Measurements from ENCODE around the gene SIPA1.
"Not testable (repeated sequence)": the region's sequence is repeated elsewhere in the genome, so short reads cannot be mapped to it uniquely, and the experiment has no call there.

The SIPA1 gene

DNA sequence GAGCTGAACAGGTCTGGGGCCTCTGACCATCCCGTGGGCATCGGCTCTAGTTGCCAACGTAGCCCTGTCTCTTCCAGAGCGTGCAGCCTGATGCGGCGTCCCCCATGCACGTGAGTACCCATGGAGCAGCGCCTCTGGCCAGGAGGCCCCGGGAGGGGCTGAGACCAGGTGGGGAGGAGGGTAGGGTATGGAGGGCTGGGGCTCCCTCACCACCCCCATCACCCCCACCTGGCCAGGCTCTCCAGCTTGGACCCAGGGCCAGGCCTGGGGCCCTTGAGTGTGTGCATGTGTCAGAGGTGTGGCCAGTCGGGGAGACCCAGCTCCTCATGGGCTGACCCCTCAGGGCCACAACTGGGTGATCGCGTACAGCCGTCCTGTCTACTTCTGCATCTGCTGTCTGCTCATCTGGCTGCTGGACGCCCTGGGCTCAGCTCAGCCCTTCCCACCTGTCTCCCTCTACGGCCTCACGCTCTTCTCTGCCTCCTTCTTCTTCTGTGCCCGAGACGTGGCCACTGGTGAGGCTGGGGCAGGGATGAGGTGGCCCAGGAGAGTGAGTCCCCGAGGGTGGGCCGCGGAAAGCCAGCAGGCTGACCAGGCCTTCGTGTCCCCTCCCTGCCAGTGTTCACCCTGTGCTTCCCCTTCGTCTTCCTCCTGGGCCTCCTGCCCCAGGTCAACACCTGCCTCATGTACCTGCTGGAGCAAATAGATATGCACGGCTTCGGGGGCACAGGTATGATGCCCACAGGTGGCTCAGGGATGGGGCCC is 13.9 kb upstream of the SIPA1 start:
- DNase-seq, result no peak

DNA sequence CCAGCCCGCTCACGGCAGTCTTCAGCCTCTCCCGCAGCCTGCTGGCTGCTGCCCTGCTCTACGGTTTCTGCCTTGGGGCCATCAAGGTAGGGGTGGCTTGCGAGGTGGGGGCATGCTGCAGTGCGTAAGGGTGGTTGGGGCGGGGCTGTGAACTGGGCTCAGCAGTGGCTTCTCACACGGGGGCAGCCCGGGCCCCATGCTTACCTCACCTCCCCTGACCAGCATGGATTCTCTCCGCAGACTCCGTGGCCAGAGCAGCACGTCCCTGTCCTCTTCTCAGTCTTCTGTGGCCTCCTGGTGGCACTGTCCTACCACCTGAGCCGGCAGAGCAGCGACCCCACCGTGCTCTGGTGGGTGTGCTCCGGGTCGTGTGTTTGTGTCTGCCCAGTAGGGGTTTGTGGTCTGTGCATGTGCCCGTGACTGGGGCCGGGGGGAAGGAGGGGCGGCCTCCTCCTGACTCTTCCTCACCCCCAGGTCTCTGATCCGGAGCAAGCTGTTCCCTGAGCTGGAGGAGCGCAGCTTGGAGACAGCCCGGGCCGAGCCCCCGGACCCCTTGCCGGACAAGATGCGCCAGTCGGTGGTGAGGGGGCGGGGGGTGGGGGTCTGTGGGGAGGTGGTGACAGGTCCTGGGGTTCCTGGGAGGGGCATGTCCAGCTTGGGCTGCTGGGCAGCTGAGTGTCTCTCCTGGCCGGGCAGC is 12.8 kb upstream of the SIPA1 start:
- no peak for DNase-seq

DNA sequence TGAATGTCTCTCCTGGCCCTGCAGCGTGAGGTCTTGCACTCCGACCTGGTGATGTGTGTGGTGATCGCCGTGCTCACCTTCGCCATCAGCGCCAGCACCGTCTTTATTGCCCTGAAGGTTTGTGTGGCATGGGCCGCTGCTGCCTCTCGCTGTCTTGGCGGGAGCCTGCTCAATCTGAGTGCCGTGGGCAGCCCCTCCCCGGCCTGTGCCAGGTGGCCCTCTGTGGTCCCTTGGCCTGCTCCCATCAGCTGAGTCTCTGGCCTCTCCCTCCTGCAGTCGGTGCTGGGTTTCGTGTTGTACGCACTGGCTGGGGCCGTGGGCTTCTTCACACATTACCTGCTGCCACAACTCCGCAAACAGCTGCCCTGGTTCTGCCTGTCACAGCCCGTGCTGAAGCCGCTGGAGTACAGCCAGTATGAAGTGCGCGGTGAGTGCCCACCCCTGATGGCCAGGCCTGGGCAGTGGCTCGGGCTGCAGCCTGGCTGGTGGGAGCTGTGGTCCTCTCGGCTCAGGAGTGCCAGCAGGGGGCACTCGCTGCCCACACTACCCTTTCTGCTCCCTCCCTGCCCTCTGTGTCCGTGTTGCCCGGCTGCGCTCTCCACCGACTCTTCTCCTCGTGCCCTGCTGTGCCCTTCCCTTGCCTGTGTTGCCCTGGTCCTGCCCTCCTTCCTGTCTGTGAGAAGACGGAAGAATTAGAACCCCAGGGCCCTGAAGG is 12.1 kb upstream of the SIPA1 start:
- no peak for DNase-seq

DNA sequence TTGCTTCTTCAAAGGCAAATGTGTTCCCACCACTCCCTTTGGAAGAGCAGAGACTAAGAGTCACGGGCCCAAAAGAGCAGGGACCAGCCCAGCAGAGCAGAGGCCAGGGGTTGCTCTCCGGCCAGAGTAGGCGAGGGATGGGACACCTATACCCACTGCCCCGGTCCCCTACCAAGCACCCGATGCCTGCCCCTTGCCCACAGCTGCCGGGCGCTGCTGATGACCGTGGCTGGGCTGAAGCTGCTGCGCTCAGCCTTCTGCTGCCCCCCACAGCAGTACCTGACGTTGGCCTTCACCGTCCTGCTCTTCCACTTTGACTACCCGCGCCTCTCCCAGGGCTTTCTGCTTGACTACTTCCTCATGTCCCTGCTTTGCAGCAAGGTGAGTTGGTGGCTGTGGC is 10.7 kb upstream of the SIPA1 start:
- DNase-seq, result no peak

DNA sequence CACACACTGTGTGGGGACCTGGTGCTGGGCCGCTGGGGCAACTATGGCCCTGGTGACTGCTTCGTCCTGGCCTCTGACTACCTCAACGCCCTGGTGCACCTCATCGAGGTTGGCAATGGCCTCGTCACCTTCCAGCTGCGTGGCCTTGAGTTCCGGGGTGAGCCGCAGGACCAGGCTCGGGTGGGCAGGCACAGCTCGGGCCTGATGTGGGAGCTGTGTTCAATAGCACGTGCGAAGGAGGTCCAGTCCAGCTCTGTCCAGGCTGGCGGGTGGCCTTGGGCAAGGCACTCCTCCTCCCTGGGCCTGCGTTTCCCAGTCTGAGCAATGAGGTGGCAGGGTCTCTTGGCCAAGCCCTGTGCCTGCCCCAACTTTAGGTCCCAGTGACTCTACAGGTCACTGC is 8.3 kb upstream of the SIPA1 start:
- no peak for DNase-seq

DNA sequence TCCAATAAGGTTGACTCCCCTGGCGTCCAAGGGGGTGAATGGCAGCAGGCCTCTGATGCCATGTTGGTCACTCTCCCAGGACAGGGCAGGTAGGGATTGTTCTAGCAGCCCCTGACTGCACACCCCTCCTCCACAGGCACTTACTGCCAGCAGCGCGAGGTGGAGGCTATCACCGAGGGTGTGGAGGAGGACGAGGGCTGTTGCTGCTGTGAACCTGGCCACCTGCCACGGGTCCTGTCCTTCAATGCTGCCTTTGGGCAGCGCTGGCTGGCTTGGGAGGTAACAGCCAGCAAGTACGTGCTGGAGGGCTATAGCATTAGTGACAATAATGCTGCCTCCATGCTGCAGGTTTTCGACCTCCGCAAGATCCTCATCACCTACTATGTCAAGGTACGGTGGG is 7.7 kb upstream of the SIPA1 start:
- DNase-seq, result no peak

DNA sequence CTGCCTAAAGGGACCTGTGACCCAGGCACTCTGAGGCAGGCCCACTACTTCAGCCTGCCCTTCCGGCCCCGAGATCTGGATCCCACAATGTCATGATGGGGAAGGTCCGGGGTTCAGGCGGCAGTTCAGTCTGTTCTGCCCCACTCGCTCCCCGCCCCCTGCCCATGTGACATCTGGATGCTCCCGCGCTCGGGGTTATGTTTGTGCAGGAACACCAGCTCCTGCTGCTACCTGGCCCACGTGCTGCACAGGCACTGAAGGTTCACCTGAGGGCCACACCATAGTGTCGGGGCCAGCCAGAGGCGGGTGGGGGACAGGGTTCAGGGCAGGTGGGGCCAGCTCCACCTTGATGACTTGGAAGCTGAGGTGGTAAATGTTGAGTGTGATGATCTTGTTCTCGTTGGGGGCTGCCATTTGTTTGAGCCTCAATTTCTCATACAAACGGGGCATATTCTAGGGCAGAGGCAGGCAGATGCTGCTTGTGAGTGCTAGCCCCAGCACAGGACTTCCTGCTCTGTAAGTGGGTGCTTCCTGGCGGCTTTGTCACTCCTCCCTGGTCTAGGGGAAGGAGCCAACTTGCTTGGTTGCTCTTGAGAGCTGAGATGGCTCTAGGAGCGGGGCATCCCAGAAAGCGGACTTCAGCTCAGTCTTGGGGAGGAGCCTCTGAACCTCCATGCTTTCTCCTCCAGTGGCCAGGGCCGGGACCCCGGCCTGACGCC is 4.4 kb upstream of the SIPA1 start:
- no peak for DNase-seq

DNA sequence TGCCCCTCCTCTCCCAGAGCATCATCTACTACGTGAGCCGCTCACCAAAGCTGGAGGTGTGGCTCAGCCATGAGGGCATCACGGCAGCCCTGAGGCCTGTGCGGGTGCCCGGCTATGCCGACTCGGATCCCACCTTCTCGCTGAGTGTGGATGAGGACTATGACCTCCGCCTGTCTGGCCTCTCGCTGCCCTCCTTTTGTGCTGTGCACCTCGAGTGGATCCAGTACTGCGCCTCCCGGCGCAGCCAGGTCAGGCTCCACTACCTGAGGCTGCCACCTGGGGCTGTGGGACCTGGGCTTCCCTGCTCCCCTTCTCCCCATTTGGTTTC is 3.8 kb upstream of the SIPA1 start:
- DNase-seq, result no peak

DNA sequence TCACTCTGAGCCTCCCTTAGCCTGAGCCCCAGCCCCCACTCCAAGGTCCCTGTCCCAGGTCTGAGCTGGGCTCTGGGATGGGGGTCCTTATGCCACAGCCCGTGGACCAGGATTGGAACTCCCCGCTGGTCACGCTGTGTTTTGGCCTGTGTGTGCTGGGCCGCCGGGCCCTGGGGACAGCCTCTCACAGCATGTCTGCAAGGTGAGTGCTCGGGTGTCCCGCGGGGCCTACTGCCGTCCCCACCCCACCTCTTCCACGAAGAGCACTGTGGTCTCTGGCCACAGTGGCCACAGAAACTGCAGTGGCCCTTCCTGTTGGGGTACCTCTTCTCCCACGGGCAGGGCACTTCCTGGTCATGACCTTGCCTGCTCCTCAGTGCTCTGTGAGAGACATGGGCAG is 3.5 kb upstream of the SIPA1 start:
- DNase-seq, result no peak

DNA sequence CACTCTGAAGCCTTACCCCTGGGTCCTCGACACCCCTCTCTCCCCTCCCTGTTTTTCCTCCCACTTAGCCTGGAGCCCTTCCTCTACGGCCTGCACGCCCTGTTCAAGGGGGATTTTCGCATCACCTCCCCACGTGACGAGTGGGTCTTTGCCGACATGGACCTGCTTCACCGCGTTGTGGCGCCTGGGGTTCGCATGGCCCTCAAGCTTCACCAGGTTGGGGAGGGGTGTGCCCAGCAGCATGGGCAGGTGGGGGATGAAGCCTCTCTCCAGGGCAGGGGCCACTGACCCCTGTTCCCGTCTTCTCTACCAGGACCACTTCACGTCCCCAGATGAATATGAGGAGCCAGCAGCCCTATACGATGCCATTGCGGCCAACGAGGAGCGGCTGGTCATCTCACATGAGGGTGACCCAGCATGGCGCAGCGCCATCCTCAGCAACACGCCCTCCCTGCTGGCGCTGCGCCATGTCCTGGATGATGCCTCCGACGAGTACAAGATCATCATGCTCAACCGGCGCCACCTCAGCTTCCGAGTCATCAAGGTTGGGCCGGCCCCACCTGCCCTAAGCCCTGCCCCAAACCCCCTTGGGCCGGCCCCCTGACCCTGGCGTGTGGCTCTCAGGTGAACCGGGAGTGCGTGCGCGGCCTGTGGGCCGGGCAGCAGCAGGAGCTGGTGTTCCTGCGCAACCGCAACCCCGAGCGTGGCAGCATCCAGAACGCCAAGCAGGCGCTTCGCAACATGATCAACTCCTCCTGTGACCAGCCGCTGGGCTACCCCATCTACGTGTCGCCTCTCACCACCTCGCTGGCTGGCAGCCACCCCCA is 2.8 kb upstream of the SIPA1 start:
- no peak for DNase-seq

DNA sequence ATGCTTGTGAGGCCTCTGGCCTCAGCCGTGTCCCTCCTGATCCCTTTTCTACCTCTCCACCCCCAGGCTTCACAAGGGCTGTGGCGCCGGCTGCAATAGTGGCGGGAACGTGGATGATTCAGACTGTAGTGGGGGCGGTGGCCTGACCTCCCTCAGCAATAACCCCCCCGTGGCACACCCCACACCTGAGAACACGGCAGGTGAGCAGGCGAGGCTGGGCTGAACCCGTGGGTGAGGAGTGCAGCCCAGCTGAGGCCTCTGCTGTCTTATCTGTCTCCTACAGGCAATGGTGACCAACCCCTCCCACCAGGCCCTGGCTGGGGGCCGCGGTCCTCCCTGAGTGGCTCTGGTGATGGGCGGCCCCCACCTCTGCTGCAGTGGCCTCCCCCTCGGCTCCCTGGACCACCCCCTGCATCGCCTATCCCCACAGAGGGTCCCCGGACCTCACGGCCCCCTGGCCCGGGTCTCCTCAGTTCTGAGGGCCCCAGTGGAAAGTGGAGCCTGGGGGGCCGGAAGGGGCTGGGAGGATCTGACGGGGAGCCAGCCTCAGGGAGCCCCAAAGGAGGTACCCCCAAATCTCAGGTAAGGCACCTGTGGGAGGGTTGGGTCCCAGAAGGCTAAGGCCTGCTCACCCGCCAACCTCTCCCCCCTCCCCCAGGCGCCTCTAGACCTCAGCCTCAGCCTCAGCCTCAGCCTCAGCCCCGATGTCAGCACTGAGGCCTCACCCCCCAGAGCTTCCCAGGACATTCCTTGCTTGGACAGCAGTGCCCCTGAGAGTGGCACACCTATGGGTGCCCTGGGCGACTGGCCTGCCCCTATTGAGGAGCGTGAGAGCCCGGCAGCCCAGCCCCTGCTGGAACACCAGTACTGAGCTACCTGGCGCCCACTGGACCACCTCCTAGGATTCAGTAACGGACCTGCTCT is 1.5 kb upstream of the SIPA1 start:
- DNase-seq, result no peak

DNA sequence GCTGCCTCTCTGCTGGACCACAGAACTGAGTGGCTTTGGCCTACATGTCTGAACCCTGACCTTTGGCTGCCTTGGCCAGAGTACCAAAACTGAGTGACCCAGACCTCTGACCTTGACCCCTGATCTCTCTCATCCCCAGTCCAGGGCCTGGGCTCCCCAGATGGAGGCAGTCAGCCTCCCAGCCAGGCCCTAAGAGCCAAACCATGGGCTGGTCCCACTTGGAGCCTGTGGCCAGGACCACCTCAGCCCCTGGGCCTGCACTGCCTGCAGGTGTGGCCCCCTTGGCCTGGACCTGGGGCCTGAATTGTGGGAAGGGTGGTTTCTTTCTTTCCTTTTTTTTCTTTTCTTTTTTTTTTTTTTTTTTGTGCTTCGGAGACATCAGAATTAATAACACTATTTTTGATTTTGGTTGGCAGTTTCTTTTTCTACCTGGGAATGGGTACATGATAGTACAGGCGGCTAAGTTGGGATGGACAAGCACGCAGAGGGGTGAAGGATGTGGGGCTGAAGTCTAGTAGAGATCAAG is 806 bp upstream of the SIPA1 start:
- no peak for DNase-seq

DNA sequence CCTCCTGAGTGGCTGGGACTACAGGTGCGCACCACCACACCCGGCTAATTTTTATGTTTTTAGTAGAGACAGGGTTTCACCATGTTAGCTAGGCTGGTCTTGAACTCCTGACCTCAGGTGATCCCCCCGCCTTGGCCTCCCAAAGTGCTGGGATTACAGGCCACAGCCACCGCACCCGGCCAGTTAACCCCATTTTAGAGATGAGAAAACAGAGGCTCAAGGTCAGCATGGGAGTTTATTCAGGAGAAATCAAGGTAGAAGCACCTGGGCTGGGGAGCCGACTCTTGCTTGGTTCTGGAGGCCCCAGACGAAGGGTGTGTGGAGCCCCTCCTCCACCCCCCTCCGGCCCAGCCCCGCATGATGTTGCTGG is 1.3 kb downstream of the SIPA1 start:
- DNase-seq, result not testable (repeated sequence)

DNA sequence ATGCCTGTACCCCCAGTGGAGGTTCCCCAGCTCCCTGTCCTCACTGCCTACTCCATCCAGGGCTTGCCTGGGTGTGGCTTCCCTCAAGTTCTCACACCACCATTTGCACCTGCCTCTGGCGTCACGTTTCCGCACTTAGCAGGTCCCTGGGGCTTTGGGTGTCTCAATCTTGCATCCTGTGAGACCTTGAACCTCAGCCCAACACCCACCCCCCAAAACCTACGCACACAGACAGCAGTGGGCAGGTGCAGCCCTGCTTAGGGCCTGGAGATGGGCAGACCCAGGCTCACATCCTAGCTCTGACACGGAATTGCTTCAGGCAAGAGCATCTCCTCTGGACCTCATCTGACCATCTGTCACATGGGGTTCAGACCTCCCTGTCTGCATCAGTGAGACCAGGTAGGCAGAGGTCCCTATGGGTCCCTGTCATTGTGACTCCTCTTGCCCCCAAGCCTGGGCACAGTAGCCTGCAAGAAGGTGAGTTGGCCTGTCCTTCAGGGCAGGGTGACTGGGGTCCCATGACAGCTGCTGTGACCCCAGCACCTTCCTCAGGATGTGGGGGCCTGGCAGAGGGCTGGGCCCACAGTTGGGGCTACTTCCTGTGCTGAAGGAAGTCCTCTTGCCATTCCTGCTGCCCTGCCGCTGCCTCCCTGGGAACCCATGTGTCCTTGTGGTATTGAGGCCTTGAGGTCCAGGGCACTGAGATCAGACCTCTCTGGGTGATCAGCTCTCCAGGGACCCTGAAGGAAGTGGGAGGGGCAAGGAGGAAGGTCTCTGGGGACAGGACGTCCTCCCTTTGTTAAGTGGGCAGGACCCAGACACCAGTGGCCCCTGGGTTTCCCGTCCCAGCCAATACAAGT is 2.0 kb downstream of the SIPA1 start:
- DNase-seq, result no peak

DNA sequence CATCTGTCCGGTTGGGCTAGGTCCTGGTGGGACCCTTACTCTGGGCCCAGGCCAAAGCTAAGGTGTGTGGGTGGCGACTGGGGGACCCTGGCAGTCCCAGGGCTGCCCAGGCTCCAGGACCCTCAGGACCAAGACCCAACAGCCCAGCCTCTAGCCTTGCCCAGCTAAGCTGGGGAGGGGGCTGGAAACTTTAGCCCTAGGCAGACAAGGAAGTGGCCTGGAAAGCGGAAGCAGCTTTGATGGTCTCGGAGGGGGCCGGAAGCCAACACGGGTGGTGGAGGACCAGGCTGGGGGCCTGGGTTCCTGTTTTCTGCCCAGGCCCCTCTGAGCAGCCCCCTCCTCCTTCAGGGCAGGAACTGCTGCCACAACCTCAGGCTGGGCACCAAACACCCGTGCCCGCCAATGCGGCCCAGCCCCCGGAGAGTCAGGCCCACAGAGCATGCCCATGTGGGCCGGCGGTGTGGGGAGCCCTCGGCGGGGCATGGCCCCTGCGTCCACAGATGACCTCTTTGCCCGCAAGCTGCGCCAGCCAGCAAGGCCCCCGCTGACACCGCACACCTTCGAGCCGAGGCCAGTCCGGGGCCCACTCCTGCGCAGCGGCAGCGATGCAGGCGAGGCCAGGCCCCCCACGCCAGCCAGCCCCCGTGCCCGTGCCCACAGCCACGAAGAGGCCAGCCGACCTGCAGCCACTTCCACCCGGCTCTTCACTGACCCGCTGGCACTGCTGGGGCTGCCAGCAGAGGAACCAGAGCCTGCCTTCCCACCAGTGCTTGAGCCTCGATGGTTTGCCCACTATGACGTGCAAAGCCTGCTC is 2.8 kb downstream of the SIPA1 start:
- no peak for DNase-seq

DNA sequence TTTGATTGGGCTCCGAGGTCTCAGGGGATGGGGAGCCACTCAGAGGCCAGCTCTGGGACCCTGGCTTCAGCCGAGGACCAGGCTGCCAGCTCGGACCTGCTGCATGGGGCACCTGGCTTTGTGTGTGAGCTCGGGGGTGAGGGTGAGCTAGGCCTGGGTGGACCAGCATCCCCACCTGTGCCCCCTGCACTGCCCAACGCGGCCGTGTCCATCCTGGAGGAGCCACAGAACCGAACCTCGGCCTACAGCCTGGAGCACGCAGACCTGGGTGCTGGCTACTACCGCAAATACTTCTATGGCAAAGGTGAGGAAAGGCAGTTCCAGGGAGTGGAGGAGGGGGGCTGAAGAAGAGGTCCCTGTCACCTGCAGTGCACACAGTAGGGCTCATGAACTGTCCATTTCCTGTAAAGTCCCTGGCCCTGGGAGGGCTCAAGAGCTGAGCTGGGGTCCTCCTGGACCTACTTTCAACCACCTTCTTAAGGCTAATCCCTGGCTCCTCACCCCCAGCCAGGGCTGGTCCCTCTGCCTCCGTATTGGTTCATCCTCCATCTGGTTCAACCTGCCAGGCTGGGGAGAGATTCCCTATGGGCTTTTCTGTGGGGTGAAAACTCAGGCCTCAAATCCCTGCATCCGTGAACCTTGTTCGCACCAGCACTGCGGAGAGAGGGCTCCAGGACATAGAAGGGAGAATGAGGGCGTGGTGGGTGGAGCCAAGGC is 3.6 kb downstream of the SIPA1 start:
- DNase-seq, result no peak

DNA sequence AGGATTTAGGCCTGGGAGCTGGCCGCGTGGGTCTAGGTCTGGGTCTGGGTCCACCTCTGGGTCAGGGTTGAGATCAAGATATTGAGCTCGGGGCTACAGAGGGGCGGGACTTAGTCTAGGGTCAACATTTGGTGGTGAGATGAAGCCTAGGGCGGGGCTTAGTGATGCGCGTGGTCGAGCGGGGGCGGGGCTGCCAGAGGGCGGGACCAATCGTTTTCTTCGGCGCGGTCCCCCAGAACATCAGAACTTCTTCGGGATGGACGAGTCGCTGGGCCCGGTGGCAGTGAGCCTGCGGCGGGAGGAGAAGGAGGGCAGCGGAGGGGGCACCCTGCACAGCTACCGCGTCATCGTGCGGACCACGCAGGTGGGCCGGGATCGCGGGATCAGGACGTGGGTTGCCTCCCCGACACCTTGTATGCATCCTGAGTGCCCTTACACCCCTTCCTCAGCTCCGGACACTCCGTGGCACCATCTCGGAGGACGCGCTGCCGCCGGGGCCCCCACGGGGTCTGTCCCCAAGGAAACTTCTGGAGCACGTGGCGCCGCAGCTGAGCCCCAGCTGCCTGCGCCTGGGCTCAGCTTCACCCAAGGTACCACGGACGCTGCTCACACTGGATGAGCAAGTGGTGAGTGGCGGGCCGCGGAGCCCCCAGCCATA is 4.2 kb downstream of the SIPA1 start:
- DNase-seq, result no peak

DNA sequence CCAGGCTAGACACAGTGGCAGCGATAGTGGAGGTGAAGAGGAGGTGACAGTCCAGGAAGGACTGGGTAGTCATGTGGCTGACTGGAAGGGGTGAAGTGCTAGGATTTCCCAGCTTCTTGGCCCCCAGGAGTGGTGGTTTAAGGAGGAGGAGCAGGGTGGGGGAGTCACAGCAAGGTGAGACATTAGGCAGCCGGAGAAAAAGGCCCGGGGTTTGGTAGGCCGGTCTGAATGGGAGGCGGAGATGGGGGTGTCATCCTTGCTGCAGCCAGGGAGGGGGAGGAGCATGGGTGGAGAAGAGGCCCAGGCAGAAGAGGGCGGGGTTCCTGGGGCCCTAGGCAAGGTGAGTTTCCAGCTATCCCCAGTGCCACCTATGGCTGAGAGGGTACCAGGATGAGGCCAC is 6.1 kb downstream of the SIPA1 start:
- DNase-seq, result no peak
